K562 treated with DMSO at 1 percent for 24 hours (cell line): ENCODE measurements around the gene TEX10. TPM values are rescaled to one million over a fixed set of nuclear protein-coding genes. Genes with fewer than 3 reads are reported as not detected.

Source experiments
- total RNA-seq: library from RNA; unstranded; fragments of 300-600 nt; gene quantifications from 2 replicates; pipeline ENCODE4 v1.2.3, GENCODE V29; 2022; ENCODE audit warnings: low read depth; ENCODE audit not compliant: insufficient read depth

Gene TEX10
- 15.2 and 15.6 TPM in 2 replicates for total RNA-seq

GRCh38 chr9:100352727-100353505, at the start of gene TEX10:
Gene TEX10, minus strand, starts transcription at chr9:100352942. Its CDS starts 3,579 bp downstream, at chr9:100349363.

Other genes with a start within 250 kb of the TEX10 start
- 19.3 and 21.6 TPM in 2 replicates for gene MSANTD3, start 74.2 kb upstream of the TEX10 start, total RNA-seq
- 0.56 and 0.68 TPM in 2 replicates for gene TMEFF1, start 120.2 kb upstream of the TEX10 start, total RNA-seq
- gene CAVIN4, start 225.1 kb upstream of the TEX10 start, total RNA-seq, result not detected in 2 replicates